Heart right ventricle (tissue), 16 donors: ENCODE results near the gene DSTYK. TPM values are rescaled to one million over a fixed set of nuclear protein-coding genes. Genes with fewer than 3 reads are reported as not detected.

Experiments
- ATAC-seq, 8 donors: fragments of 200-7000 bp; cut with Tn5 transposase; one replicate each; pipeline ENCODE4 v1.9.1; 2020; ENCODE audit warnings: mild to moderate bottlenecking in 8 of 8, moderate library complexity in 8 of 8, moderate number of reproducible peaks in 1 of 8
- DNase-seq, 2 donors: peaks; one replicate each; pipeline ENCODE4 v3.0.0-alpha.2; 2020
- H3K27ac ChIP-seq, 10 donors: fragments of 200-600 bp; sonication (generic) in 2 of 10; one replicate each; pipeline versions ENCODE4 v1.5.0 to v1.8.0; 2020 to 2022; ENCODE audit warnings: mild to moderate bottlenecking in 3 of 10
- H3K27me3 ChIP-seq, 7 donors: fragments of 200-600 bp; one replicate each; pipeline ENCODE4 v1.8.0; 2021 to 2022; ENCODE audit warnings: mild to moderate bottlenecking in 2 of 7
- H3K36me3 ChIP-seq, 9 donors: fragments of 200-600 bp; sonication (generic) in 1 of 9; one replicate each; pipeline versions ENCODE4 v1.5.0 to v1.8.0; 2020 to 2022; ENCODE audit warnings: mild to moderate bottlenecking in 2 of 9
- H3K4me1 ChIP-seq, 9 donors: fragments of 200-600 bp; sonication (generic) in 1 of 9; one replicate each; pipeline versions ENCODE4 v1.5.0 to v1.8.0; 2020 to 2022; ENCODE audit warnings: mild to moderate bottlenecking in 4 of 9
- H3K4me3 ChIP-seq, 10 donors: fragments of 200-600 bp; sonication (generic) in 2 of 10; one replicate each; pipeline versions ENCODE4 v1.5.0 to v1.8.0; 2020 to 2022; ENCODE audit warnings: mild to moderate bottlenecking in 7 of 10, moderate library complexity in 2 of 10
- H3K9me3 ChIP-seq, 11 donors: fragments of 200-600 bp in 10 of 11; sonication (generic) in 2 of 11; one replicate each; pipeline versions ENCODE4 v1.5.0 to v1.8.0; 2013 to 2022; ENCODE audit warnings: mild to moderate bottlenecking in 2 of 11, control low read depth in 1 of 11, moderate library complexity in 1 of 11
- CTCF ChIP-seq, 9 donors: fragments of 200-600 bp; sonication (generic) in 2 of 9; IDR thresholded peaks; one replicate each; pipeline versions ENCODE4 v1.5.0 to v1.8.0; 2021 to 2022; ENCODE audit warnings: antibody characterized with exemption in 9 of 9, mild to moderate bottlenecking in 5 of 9, moderate library complexity in 1 of 9
- WGBS, 2 donors: extraction: QIAGEN DNeasy Blood & Tissue Kit; methylation state at CpG; one replicate each; pipeline ENCODE4 v1.1.7; 2013; ENCODE audit warnings: inconsistent platforms in 1 of 2; 5-methylcytosine and 5-hydroxymethylcytosine counted together
- intact Hi-C, 10 donors: fragments of 100-400 bp; cut with DNase I; formaldehyde crosslinking; loops; one replicate each; pipeline versions ENCODE4 v1.11.1 to v1.14.2; 2022
- polyA plus RNA-seq, 2 donors: library from polyadenylated mRNA; stranded (reverse); fragments of 200-250 nt; gene quantifications; one replicate each; pipeline ENCODE4 v1.2.3, GENCODE V29; 2013
- total RNA-seq, 10 donors: library from RNA; stranded (reverse); fragmentation: NEBNext Ultra II Directional in 3 of 10; extraction: Animal tissue kit (Norgen Biotek cat#: 25700) in 3 of 10; gene quantifications; one replicate each; pipeline versions ENCODE4 v1.2.1 to v1.2.4, GENCODE V29; 2021 to 2023
- donor health status: Arrhythmogenic right ventricular cardiomyopathy.
- donor health status: ischemic (EF 13 %, LVEDD 7.1; RV severe dilation, severe dysfunction).
- donor health status: healthy with polysubstance abuse.
- donor health status: DM: no; HTN: yes; CAD: no.
- donor health status: DM: no; HTN: no; CAD: no.
- donor health status: ischemic (EF 25% LVEDD 6.9; RV normal size, moderate dysfunction).
- donor health status: ischemic (EF 25% LVEDD 5.7; RV mildly dilated, moderate dysfunction).
- donor health status: healthy.
- donor health status: DM: yes; HTN: yes; CAD: no.
- donor health status: Ischemic cardiomyopathy.
- donor health status: ischemic (EF 35%, LVEDD 5.7; RV mildly dilated, moderate dysfunction).
- donor health status: nonischemic (EF 11% LVEDD 7.7; RV severe dilation, severe dysfunction).
- donor health status: DM: yes; HTN: yes; CAD: no.
- donor health status: PGD.
- donor health status: ischemic (EF 29% LVEDD 5.4; RV normal size, mild dysfunction).
- donor health status: nonischemic (EF 23%, LVEDD 6.1; RV moderate dilation, normal function).

DSTYK gene
- total and polyA plus RNA-seq, 12 donors, result 2.6 to 9.5 (median 7.6) TPM

GRCh38 chr1:205240118-205240517, 28.6 kb upstream of the DSTYK start:
- peaks cover 0 to 18% (median 11%) of the 10 kb centered on the region in 9 donors for H3K4me1 ChIP-seq
- no peak overlapping the region for H3K27ac ChIP-seq
- peaks cover 0 to 11% (median 0%) of the 10 kb centered on the region in 9 donors for H3K36me3 ChIP-seq
- H3K9me3 ChIP-seq, result no peaks in the 10 kb centered on the region
- no peak overlapping the region for H3K4me3 ChIP-seq
- no peak for TF ChIP-seq CTCF (IDR thresholded peaks at IDR 0.05)
- no peaks in the 10 kb centered on the region for H3K27me3 ChIP-seq
- WGBS, 2 donors, result 90 to 91% methylated on average over 6 of the region's 6 CpGs
- DNase-seq, result no peak
- ATAC-seq, result no peak
- intact Hi-C loops, result no loop called here

- WGBS, 2 donors, result 40 to 41% methylated on average over 3 of the region's 3 CpGs
- no peak for TF ChIP-seq CTCF (IDR thresholded peaks at IDR 0.05)
- H3K36me3 ChIP-seq, result peaks cover 0 to 11% (median 0%) of the 10 kb centered on the region in 9 donors
- no peak overlapping the region for H3K4me3 ChIP-seq
- no peak overlapping the region for H3K27ac ChIP-seq
- intact Hi-C loops, result no loop called here
- peaks cover 0 to 18% (median 14%) of the 10 kb centered on the region in 9 donors for H3K4me1 ChIP-seq
- H3K9me3 ChIP-seq, result no peaks in the 10 kb centered on the region
- no peak for ATAC-seq
- no peaks in the 10 kb centered on the region for H3K27me3 ChIP-seq
- no peak for DNase-seq
Observed at GRCh38 chr1:205239078-205239477, 27.6 kb upstream of the DSTYK start.

GRCh38 chr1:205237526-205238484, 26.3 kb upstream of the DSTYK start:
- Histone ChIP-seq H3K9me3 (no peaks in the 10 kb centered on the region), H3K27me3 (no peaks in the 10 kb centered on the region), H3K4me3 (no peak overlapping the region), H3K36me3 (peaks cover 0 to 11% (median 0%) of the 10 kb centered on the region in 9 donors), H3K27ac (no peak overlapping the region), H3K4me1 (peaks cover 0 to 21% (median 14%) of the 10 kb centered on the region in 9 donors)
- intact Hi-C loops, result no loop called here
- ATAC-seq, result no peak
- WGBS, 2 donors, result 78 to 79% methylated on average over 12 of the region's 12 CpGs
- no peak for DNase-seq
- no peak for TF ChIP-seq CTCF (IDR thresholded peaks at IDR 0.05)

- intact Hi-C loops, result no loop called here
Observed at GRCh38 chr1:205236951-205237475, 25.5 kb upstream of the DSTYK start.

More at GRCh38 chr1:205236951-205237475, 25.5 kb upstream of the DSTYK start:
- no peaks in the 10 kb centered on the region for H3K27me3 ChIP-seq
- no peak for DNase-seq
- H3K9me3 ChIP-seq, result no peaks in the 10 kb centered on the region
- no peak overlapping the region for H3K27ac ChIP-seq
- ATAC-seq, result no peak
- peaks cover 0 to 7% (median 0%) of the 10 kb centered on the region in 9 donors for H3K36me3 ChIP-seq
- H3K4me1 ChIP-seq, result peaks cover 0 to 21% (median 14%) of the 10 kb centered on the region in 9 donors
- no peak for TF ChIP-seq CTCF (IDR thresholded peaks at IDR 0.05)
- WGBS, 2 donors, result 66 to 77% methylated on average over 4 of the region's 4 CpGs
- no peak overlapping the region for H3K4me3 ChIP-seq
